Measurements from ENCODE around the gene TELO2.
"Not testable (repeated sequence)": the region's sequence is repeated elsewhere in the genome, so short reads cannot be mapped to it uniquely, and the experiment has no call there.

TELO2 gene

GRCh38 chr16:1474082-1474795 lies 18.9 kb upstream of the TELO2 start:
- no peak for DNase-seq
- intact Hi-C loops (cut with DNase I) = no loop called here

GRCh38 chr16:1474796-1475551 lies 18.2 kb upstream of the TELO2 start, which contains the start of gene CLCN7:
CLCN7 (minus strand) TSS chr16:1475028; CDS start chr16:1474974, 54 bp downstream.
- DNase-seq = peak; percentile 79 to 98 (median 88)
- intact Hi-C loops (cut with DNase I) = no loop called here

GRCh38 chr16:1475552-1476114 lies 17.5 kb upstream of the TELO2 start:
- DNase-seq = no peak
- intact Hi-C loops (cut with DNase I) = no loop called here

GRCh38 chr16:1477033-1477432 lies 16.1 kb upstream of the TELO2 start:
- no peak for DNase-seq
- intact Hi-C loops (cut with DNase I) = no loop called here

GRCh38 chr16:1478937-1479336 lies 14.2 kb upstream of the TELO2 start:
- intact Hi-C loops (cut with DNase I); DNase-seq: not testable (repeated sequence)

- intact Hi-C loops (cut with DNase I) = no loop called here
- DNase-seq = no peak
Observed at GRCh38 chr16:1481906-1482835, 11.0 kb upstream of the TELO2 start.

GRCh38 chr16:1485847-1486496 lies 7.2 kb upstream of the TELO2 start:
- DNase-seq = peak in 1 of 10 donors; percentile 80
- intact Hi-C loops (cut with DNase I) = no loop called here

- intact Hi-C loops (cut with DNase I) = no loop called here
- DNase-seq = no peak
Observed at GRCh38 chr16:1486551-1487390, 6.4 kb upstream of the TELO2 start.

- intact Hi-C loops (cut with DNase I) = no loop called here
- peak in 1 of 10 donors; percentile 76 for DNase-seq
Observed at GRCh38 chr16:1487395-1488053, 5.6 kb upstream of the TELO2 start.

GRCh38 chr16:1488054-1488601 lies 5.0 kb upstream of the TELO2 start:
- intact Hi-C loops (cut with DNase I) = no loop called here
- no peak for DNase-seq

GRCh38 chr16:1488619-1489018 lies 4.5 kb upstream of the TELO2 start, which contains the start of gene PTX4:
PTX4 (minus strand) TSS chr16:1488944; CDS start chr16:1488909, 35 bp downstream.
- DNase-seq = no peak
- intact Hi-C loops (cut with DNase I) = no loop called here

- intact Hi-C loops (cut with DNase I) = no loop called here
Observed at GRCh38 chr16:1489077-1489476, 4.1 kb upstream of the TELO2 start.

GRCh38 chr16:1491327-1491726 lies 1.8 kb upstream of the TELO2 start:
- intact Hi-C loops (cut with DNase I) = loop anchor here (10.0 kb wide), 1 partner anchor 123 kb away; the partner anchor contains the start of genes CRAMP1 and IFT140
- no peak for DNase-seq

More at GRCh38 chr16:1489077-1489476, 4.1 kb upstream of the TELO2 start:
- no peak for DNase-seq

GRCh38 chr16:1492082-1492922 lies 858 bp upstream of the TELO2 start:
- peak in 1 of 10 donors; percentile 63 for DNase-seq
- intact Hi-C loops (cut with DNase I) = loop anchor here (10.0 kb wide), 1 partner anchor 122 kb away; the partner anchor contains the start of genes CRAMP1 and IFT140

- intact Hi-C loops (cut with DNase I) = loop anchor here (10.0 kb wide), 1 partner anchor 121 kb away; the partner anchor contains the start of genes CRAMP1 and IFT140
- no peak for DNase-seq
Observed at GRCh38 chr16:1493746-1494094, 560 bp downstream of the TELO2 start.

GRCh38 chr16:1494129-1494640 lies 1.0 kb downstream of the TELO2 start:
- peak in 2 of 10 donors; percentile 68 to 82 for DNase-seq
- intact Hi-C loops (cut with DNase I) = loop anchor here (10.0 kb wide), 1 partner anchor 121 kb away; the partner anchor contains the start of genes CRAMP1 and IFT140

All from posterior cingulate gyrus (tissue), 11 donors.